GM19328 (cell line): ENCODE measurements around the gene IFT88.
"Not testable (repeated sequence)": the region's sequence is repeated elsewhere in the genome, so short reads cannot be mapped to it uniquely, and the experiment has no call there.

Source experiments
- ATAC-seq: cut with Tn5 transposase; IDR thresholded peaks from one replicate; pipeline ENCODE4 v1.9.1; 2021; ENCODE audit warnings: mild to moderate bottlenecking, moderate library complexity; ENCODE audit not compliant: unreplicated experiment

IFT88 gene

GRCh38 chr13:20616059-20616797 is 49.3 kb downstream of the IFT88 start:
- ATAC-seq, result no peak

- ATAC-seq, result no peak
These were observed 56.0 kb downstream of the IFT88 start for GRCh38 chr13:20623000-20623399.

DNA sequence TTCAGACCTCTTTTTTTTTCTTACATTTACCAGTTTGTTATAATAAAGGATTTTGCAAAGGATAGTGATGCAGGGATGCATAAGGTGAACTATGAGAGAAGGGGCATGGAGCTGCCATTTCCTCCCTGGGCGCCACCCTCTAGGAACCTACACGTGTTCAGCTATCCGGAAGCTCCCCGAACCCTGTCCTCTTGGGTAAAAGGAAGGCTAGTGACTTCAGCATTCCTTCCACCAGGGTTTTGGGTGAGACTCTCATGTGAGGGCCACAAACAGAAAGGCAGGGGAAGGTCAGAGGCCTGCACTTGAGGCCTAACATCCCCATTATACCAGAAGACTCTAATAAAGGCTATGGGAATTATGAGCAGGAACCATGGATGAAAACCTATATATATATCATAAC is 57.3 kb downstream of the IFT88 start:
- no peak for ATAC-seq

DNA sequence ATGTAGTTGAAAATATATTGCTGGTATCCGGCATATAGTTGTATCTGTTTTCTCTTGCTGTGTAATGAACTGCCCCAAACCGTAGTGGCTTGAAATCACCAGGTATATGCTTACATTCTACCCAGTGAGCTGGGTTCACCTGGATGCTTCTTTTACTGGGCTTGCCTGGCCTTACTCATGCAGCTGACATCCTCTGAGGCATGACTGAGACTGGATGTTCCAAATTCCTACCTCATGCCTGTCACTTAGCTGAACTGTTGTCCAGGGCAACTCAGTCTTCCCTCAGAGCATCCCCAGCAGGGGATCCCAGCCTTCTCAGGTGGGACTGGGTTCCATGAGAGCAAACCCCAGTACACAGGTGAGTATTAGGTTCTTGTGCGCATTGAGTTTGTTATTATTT is 66.8 kb downstream of the IFT88 start:
- no peak for ATAC-seq

DNA sequence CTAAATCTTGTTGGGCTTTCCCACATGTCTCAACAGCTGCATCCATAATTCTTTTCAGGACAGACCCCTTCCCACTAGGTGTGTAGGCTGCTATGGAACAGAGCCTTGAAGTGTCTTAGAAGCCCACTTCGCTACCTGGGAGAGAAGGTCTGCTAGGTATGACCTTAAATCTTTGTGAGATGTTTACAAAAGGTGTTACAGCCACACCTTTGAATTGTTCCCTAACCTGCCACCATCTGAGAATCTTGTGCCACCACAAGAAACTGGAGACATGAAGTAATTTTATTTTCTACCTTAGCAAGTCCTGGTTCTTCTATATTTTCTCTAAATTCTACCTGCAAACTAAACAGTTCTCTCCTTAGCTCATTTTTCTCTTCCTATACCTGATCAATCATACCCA is 69.1 kb downstream of the IFT88 start:
- no peak for ATAC-seq

GRCh38 chr13:20637811-20638210 is 70.9 kb downstream of the IFT88 start:
- no peak for ATAC-seq

DNA sequence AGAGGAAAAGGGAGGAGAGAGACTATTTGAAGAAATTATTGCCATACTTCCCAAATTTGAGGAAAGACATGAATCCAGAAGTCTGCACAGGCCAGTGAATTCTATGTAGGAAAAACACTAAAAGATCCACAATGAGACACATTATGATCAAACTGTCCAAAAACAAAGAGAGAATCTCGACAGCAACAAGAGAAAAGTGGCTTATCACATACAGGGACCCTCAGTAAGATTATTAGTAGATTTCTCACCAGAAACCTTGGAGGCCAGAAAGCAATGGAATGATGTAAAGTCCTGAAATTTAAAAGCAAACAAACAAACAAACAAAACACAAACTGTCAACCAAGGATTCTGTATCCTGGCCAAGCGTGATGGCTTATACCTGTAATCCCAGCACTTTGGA is 80.8 kb downstream of the IFT88 start:
- no peak for ATAC-seq

- no peak for ATAC-seq
These were observed 86.0 kb downstream of the IFT88 start for GRCh38 chr13:20652946-20653345.

GRCh38 chr13:20654156-20654555 is 87.2 kb downstream of the IFT88 start:
- ATAC-seq, result no peak

DNA sequence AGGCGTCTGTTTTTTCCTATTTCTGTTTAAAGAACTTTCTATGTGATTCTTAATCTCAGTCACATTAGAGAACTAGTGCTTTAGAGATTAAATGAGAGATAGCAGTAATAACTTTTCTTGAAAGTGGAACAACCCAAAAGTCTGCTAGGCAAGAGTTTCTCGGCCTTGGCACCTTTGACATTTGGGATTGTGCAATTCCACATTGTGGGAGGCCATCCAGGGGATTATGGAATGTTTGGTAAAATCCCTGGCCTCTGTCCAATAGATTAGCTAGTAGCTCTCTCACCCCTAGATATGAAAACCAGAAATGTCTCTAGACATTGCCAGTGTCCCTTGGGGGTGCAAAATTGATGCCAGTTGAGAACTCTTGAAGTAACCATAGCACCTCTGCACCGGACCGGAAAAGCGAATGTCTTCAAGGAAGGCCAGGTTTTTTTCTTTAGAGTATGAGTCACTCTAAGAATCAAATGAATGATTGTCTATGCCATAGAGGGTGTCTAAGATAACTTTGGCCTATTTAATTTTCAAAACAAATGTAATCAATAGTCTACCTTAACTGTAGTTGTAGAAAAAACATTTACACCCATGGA is 91.6 kb downstream of the IFT88 start:
- no peak for ATAC-seq

- ATAC-seq, result no peak
These were observed 97.4 kb downstream of the IFT88 start for GRCh38 chr13:20664351-20664750.

DNA sequence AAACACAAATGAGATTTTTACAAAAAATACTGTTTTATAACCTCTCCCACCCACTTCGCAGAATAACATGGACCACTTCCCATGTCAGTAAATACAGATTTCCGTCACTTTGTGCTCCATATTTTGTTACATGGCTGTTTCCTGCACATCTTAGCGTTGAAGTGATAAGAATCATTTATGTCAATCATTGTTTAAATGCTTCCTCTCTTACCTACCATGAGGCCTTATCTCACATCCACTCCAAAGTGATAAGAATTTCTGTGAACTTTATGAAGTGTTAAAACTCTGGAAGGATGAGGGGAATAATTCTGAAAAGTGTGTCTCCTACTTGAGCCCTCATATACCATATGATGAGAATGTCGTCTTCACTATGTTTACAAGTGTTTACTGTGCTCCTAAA is 100.0 kb downstream of the IFT88 start:
- no peak for ATAC-seq

- ATAC-seq, result no peak
These were observed 101.0 kb downstream of the IFT88 start for GRCh38 chr13:20667857-20668437.

DNA sequence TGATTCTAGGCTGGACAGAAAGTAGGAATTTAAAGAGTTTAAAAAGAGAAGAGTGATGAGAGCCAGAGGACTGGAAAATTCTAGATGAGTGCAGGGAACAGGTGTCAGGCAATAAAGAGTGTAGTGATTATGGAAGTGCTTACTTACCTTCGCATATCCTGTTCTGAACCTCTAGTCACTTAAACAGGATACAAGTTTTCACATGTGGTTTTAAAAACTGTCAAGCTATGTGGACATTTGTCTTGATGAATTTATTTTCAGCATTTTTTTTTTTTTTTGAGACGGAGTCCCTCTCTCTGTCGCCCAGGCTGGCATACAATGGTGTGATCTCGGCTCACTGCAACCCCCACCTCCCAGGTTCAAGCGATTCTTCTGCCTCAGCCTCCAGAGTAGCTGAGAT is 102.2 kb downstream of the IFT88 start:
- ATAC-seq, result no peak

- ATAC-seq, result no peak
These were observed 104.8 kb downstream of the IFT88 start for GRCh38 chr13:20671789-20672188.

DNA sequence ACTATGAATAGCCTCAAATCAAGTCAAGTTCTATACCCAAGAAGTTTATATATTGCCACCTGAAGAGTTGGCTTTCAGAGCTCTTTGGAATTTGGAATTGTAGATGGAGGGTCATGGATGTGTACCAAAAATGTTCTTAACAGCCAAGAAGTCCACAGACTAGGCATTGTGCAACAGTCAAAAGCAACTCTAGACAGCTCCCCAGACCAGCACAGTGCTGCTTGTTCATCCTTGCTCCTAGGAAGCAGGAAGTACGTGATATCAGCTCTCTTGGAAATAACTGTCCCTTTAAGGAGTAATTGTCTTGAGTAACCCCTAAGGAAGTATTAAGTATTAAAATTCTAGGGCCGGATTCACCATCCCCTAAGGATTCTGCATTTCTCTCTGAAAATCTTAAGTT is 105.8 kb downstream of the IFT88 start:
- ATAC-seq, result no peak

- ATAC-seq, result no peak
These were observed 106.8 kb downstream of the IFT88 start for GRCh38 chr13:20673715-20674114.

- no peak for ATAC-seq
These were observed 109.3 kb downstream of the IFT88 start for GRCh38 chr13:20676213-20676612.

DNA sequence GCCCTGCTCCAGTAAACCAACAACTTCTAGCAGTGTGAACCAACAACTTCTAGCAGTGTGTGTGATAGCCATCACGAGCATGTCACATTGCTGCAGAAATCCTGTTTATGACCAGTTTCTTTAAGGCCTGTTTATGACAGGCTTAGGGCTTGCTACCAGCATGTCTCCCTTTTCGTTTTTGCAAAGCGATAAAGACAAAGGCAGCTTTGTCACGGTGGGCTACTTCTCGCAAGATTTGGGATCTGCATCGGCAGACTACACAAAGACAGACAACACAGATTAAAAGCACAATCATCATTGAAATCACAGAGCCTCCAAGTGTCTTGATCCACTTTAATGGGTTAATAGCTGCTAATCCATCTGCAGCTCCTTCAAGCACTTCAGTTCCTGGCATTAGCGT is 111.6 kb downstream of the IFT88 start:
- ATAC-seq, result not testable (repeated sequence)

DNA sequence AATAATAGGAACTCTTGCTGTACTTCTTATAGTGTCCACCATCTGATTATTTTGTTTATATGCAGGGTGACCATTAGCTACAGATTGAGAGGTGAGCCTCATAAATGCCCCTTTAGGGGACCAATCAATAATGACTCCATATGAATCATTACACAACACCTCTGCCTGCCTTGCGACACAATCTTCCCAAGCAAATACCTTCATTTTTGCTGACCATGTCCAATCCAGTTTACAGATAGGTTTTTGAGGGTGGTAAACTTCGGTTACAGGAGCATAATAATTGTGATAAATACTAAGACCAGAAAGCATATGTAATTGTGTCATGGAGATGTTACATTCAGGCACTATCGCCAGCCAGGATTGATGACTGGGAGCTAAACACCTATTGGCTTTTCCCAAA is 112.9 kb downstream of the IFT88 start:
- ATAC-seq, result no peak

DNA sequence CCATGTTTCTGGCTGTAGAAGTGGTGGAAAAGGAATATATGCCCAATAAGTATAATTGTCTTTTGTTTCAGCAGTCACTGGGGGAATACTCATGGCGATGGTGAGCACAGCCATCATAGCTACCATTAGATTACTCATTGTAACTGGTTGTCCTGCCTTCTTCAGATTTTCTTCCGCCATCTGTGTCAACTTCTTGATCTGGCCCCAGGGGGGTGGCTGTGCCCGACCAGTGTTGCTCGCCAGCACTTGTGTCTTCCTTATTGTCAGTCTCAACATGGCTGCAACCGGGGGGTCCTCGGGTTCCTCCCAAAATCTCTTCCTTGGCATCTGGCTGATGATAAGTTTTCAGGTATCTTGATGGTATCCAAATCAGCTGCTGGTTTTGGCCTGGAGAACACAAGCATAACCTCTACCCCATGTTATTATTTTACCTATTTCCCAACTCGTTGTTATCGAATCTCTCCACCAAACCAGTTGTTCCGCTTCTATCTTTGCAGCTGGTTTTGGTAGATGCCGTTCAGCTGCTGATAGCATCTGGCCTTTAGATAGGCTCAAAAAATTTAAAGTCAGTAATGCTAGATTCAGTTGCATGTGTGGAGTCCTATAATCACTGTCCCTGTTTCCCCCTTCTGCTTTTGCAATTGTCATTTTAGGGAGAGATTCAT is 113.6 kb downstream of the IFT88 start:
- ATAC-seq, result no peak

- ATAC-seq, result not testable (repeated sequence)
These were observed 114.5 kb downstream of the IFT88 start for GRCh38 chr13:20681481-20681880.
